Hepatocyte (in vitro differentiated cells): ENCODE measurements around the gene HOXD9. TPM values are rescaled to one million over a fixed set of nuclear protein-coding genes. Genes with fewer than 3 reads are reported as not detected.

Experiments used
- DNase-seq: peaks from one replicate; pipeline ENCODE4 v3.0.0-alpha.2; 2016; ENCODE audit warnings: low spot score
- H2AFZ ChIP-seq: fragments of 200-600 bp; sonication (generic); 2 replicates; pipeline ENCODE4 v1.6.0; 2016; ENCODE audit warnings: antibody characterized with exemption, mild to moderate bottlenecking
- H3K27ac ChIP-seq: fragments of 200-600 bp; sonication (generic); 2 replicates; pipeline ENCODE4 v1.5.1; 2016; ENCODE audit warnings: mild to moderate bottlenecking
- H3K27me3 ChIP-seq: fragments of 200-600 bp; sonication (generic); 2 replicates; pipeline ENCODE4 v1.6.1; 2016
- H3K36me3 ChIP-seq: fragments of 200-600 bp; sonication (generic); replicated peaks from 2 replicates; pipeline ENCODE4 v1.5.1; 2016; ENCODE audit warnings: low read depth; ENCODE audit not compliant: insufficient read depth
- H3K4me1 ChIP-seq: fragments of 200-600 bp; sonication (generic); 2 replicates; pipeline ENCODE4 v1.5.1; 2016; ENCODE audit warnings: mild to moderate bottlenecking, moderate library complexity; ENCODE audit not compliant: insufficient read depth
- H3K4me2 ChIP-seq: fragments of 200-600 bp; sonication (generic); 2 replicates; pipeline ENCODE4 v1.6.0; 2016
- H3K4me3 ChIP-seq: fragments of 200-600 bp; sonication (generic); 2 replicates; pipeline ENCODE4 v1.5.1; 2016; ENCODE audit warnings: mild to moderate bottlenecking
- H3K79me2 ChIP-seq: fragments of 200-600 bp; sonication (generic); 2 replicates; pipeline ENCODE4 v1.6.0; 2017; ENCODE audit warnings: mild to moderate bottlenecking
- H3K9me2 ChIP-seq: fragments of 200-600 bp; sonication (generic); replicated peaks from 2 replicates; pipeline ENCODE4 v1.6.0; 2017; ENCODE audit warnings: mild to moderate bottlenecking; ENCODE audit not compliant: insufficient read depth
- H3K9me3 ChIP-seq: fragments of 200-600 bp; sonication (generic); 2 replicates; pipeline ENCODE4 v1.5.1; 2016; ENCODE audit warnings: low read depth, mild to moderate bottlenecking
- H4K20me1 ChIP-seq: fragments of 200-600 bp; sonication (generic); 2 replicates; pipeline ENCODE4 v1.6.0; 2016; ENCODE audit warnings: mild to moderate bottlenecking; ENCODE audit not compliant: insufficient read depth, poor library complexity, severe bottlenecking
- CTCF ChIP-seq: fragments of 200-600 bp; sonication (generic); IDR thresholded peaks from 2 replicates; pipeline ENCODE4 v1.5.1; 2016; ENCODE audit warnings: antibody characterized with exemption, mild to moderate bottlenecking; ENCODE audit not compliant: poor library complexity
- EZH2 ChIP-seq: fragments of 200-600 bp; sonication (generic); IDR thresholded peaks from 2 replicates; pipeline ENCODE4 v1.6.1; 2016; ENCODE audit warnings: antibody characterized with exemption, mild to moderate bottlenecking, borderline replicate concordance
- EZH2phosphoT487 ChIP-seq: fragments of 200-600 bp; sonication (generic); IDR thresholded peaks from one replicate; pipeline ENCODE4 v1.6.1; 2018; ENCODE audit warnings: antibody characterized with exemption, mild to moderate bottlenecking, low read depth, moderate library complexity; ENCODE audit not compliant: unreplicated experiment, severe bottlenecking
- WGBS: methylation state at CpG from one replicate; pipeline ENCODE4 v1.1.6; 2016; ENCODE audit warnings: low lambda C conversion rate; ENCODE audit errors: missing lambda C conversion rate; 5-methylcytosine and 5-hydroxymethylcytosine counted together
- polyA plus RNA-seq: library from polyadenylated mRNA; unstranded; fragments of >200 nt; fragmentation: Nextera tagmentation; extraction: Ambion mirVana; gene quantifications from 2 replicates; pipeline ENCODE4 v1.2.1, GENCODE V29; 2016
- total RNA-seq: library from RNA; depleted of rRNA; stranded (reverse); fragments of >200 nt; gene quantifications from 2 replicates; pipeline ENCODE4 v1.2.3, GENCODE V29; 2014

Gene HOXD9
- total RNA-seq (2.4 and 2.9 TPM in 2 replicates), polyA plus RNA-seq (3.0 and 4.7 TPM in 2 replicates)

GRCh38 chr2:176122683-176123410, at the start of gene HOXD9:
Gene HOXD9 (plus strand): TSS chr2:176122719. CDS start chr2:176122769, 50 bp downstream.
- H3K4me2 ChIP-seq = peak within 1 kb of the TSS; percentile 89
- H3K4me1 ChIP-seq = peaks cover 13% of the 10 kb centered on the region
- 3% methylated on average over 50 of the region's 84 CpGs for WGBS
- no peaks in the 10 kb centered on the region for H3K36me3 ChIP-seq
- H3K9me3 ChIP-seq = no peaks in the 10 kb centered on the region
- H4K20me1 ChIP-seq = peaks cover 32% of the 10 kb centered on the region
- no peak for DNase-seq
- H3K4me3 ChIP-seq = no peak within 1 kb of the TSS
- TF ChIP-seq EZH2phosphoT487 (peak; percentile 88), CTCF (no peak), EZH2 (peak; percentile 65)
- H3K27ac ChIP-seq = no peak within 1 kb of the TSS
- H3K79me2 ChIP-seq = peaks cover 5% of the 10 kb centered on the region
- H3K9me2 ChIP-seq = no peaks in the 10 kb centered on the region
- peaks cover 96% of the 10 kb centered on the region for H3K27me3 ChIP-seq
- H2AFZ ChIP-seq = peak within 1 kb of the TSS; percentile 71

- Histone ChIP-seq H3K27me3 (peaks cover 97% of the 10 kb centered on the region), H3K36me3 (no peaks in the 10 kb centered on the region), H3K9me3 (no peaks in the 10 kb centered on the region), H2AFZ (no peak overlapping the region), H3K4me2 (peak overlapping the region; percentile 38), H3K27ac (peak overlapping the region; percentile 93), H3K4me1 (no peaks in the 10 kb centered on the region), H4K20me1 (no peaks in the 10 kb centered on the region), H3K9me2 (no peaks in the 10 kb centered on the region), H3K79me2 (peaks cover 3% of the 10 kb centered on the region), H3K4me3 (no peak overlapping the region)
- TF ChIP-seq EZH2phosphoT487 = no peak
- TF ChIP-seq EZH2 = no peak
- TF ChIP-seq CTCF = no peak
- 18% methylated on average over 25 of the region's 29 CpGs for WGBS
- no peak for DNase-seq
These were observed 49.3 kb upstream of the HOXD9 start for GRCh38 chr2:176072951-176073904.

GRCh38 chr2:176074919-176075425, 47.5 kb upstream of the HOXD9 start:
- DNase-seq = no peak
- Histone ChIP-seq H3K9me3 (no peaks in the 10 kb centered on the region), H4K20me1 (no peaks in the 10 kb centered on the region), H3K4me2 (peak overlapping the region; percentile 84), H3K9me2 (no peaks in the 10 kb centered on the region), H3K4me1 (peaks cover 5% of the 10 kb centered on the region), H3K4me3 (no peak overlapping the region), H2AFZ (no peak overlapping the region), H3K36me3 (no peaks in the 10 kb centered on the region), H3K27ac (peak overlapping the region; percentile 93), H3K27me3 (peaks cover 97% of the 10 kb centered on the region), H3K79me2 (peaks cover 11% of the 10 kb centered on the region)
- no peak for TF ChIP-seq CTCF
- TF ChIP-seq EZH2phosphoT487 = no peak
- no peak for TF ChIP-seq EZH2
- WGBS = 32% methylated on average over 7 of the region's 7 CpGs
